IPS-20b (cell line): ENCODE results near the gene FGF11.

Experiments
- H3K27ac ChIP-seq: one replicate; pipeline ENCODE4 v1.5.1; 2013; ENCODE audit warnings: low read length
- H3K27me3 ChIP-seq: 2 replicates; pipeline ENCODE4 v1.6.1; 2013; ENCODE audit warnings: mild to moderate bottlenecking, low read length, inconsistent platforms; ENCODE audit not compliant: insufficient read depth
- H3K36me3 ChIP-seq: 2 replicates; pipeline ENCODE4 v1.6.1; 2013; ENCODE audit warnings: low read depth, mild to moderate bottlenecking, inconsistent platforms, low read length, moderate library complexity; ENCODE audit not compliant: insufficient read depth
- H3K4me1 ChIP-seq: 2 replicates; pipeline ENCODE4 v1.6.1; 2013; ENCODE audit warnings: mild to moderate bottlenecking, control low read depth, inconsistent platforms, low read length, moderate library complexity; ENCODE audit not compliant: insufficient read depth
- H3K4me3 ChIP-seq: 2 replicates; pipeline ENCODE4 v1.5.1; 2013; ENCODE audit warnings: mild to moderate bottlenecking, low read length, inconsistent platforms
- H3K9ac ChIP-seq: 2 replicates; pipeline ENCODE4 v1.6.1; 2013; ENCODE audit warnings: low read depth, mild to moderate bottlenecking, inconsistent platforms, low read length, moderate library complexity
- H3K9me3 ChIP-seq: 2 replicates; pipeline ENCODE4 v1.6.1; 2013; ENCODE audit warnings: mild to moderate bottlenecking, low read depth, low read length, inconsistent platforms; ENCODE audit not compliant: insufficient read depth

Gene FGF11

DNA sequence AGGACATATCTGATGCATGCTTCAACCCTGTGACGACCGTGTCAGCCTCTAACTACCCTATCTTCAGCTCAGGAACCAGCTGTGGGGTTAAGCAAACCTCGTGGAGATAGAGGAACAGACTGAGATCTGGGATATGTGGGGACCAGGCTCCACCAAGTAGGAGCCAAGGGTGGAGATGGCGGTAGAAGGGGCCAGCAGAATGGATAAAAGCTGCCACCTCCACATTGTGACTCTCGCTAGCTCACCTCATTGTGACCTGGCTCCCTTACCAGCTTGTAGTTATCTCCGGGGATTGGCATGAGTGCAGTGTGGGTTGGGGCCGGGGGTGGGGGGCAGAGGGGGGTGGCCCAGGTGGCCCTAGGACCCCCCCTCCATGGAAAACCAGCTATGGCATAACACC, 14.0 kb upstream of the FGF11 start, which contains the start of gene SPEM2:
SPEM2 (plus strand) TSS at position 301 of the 400 bp plus-strand sequence; CDS start at position 374, 73 bp downstream.
- Histone ChIP-seq H3K9me3 (no peaks in the 10 kb centered on the region), H3K27me3 (no peaks in the 10 kb centered on the region), H3K4me3 (no peak within 1 kb of the TSS)

GRCh38 chr17:7425756-7426155, 13.6 kb upstream of the FGF11 start:
- Histone ChIP-seq H3K27ac (no peak overlapping the region), H3K27me3 (no peaks in the 10 kb centered on the region), H3K36me3 (no peaks in the 10 kb centered on the region), H3K4me1 (no peaks in the 10 kb centered on the region), H3K4me3 (no peak overlapping the region), H3K9me3 (no peaks in the 10 kb centered on the region), H3K9ac (no peak overlapping the region)

More for the DNA sequence above, 14.0 kb upstream of the FGF11 start, which contains the start of gene SPEM2:
- no peaks in the 10 kb centered on the region for H3K36me3 ChIP-seq
- no peak within 1 kb of the TSS for H3K9ac ChIP-seq
- H3K27ac ChIP-seq = no peak within 1 kb of the TSS
- no peaks in the 10 kb centered on the region for H3K4me1 ChIP-seq

GRCh38 chr17:7426203-7426863, 13.0 kb upstream of the FGF11 start:
- Histone ChIP-seq H3K27me3 (no peaks in the 10 kb centered on the region), H3K4me1 (no peaks in the 10 kb centered on the region), H3K36me3 (no peaks in the 10 kb centered on the region), H3K27ac (no peak overlapping the region), H3K4me3 (no peak overlapping the region), H3K9ac (no peak overlapping the region), H3K9me3 (no peaks in the 10 kb centered on the region)

DNA sequence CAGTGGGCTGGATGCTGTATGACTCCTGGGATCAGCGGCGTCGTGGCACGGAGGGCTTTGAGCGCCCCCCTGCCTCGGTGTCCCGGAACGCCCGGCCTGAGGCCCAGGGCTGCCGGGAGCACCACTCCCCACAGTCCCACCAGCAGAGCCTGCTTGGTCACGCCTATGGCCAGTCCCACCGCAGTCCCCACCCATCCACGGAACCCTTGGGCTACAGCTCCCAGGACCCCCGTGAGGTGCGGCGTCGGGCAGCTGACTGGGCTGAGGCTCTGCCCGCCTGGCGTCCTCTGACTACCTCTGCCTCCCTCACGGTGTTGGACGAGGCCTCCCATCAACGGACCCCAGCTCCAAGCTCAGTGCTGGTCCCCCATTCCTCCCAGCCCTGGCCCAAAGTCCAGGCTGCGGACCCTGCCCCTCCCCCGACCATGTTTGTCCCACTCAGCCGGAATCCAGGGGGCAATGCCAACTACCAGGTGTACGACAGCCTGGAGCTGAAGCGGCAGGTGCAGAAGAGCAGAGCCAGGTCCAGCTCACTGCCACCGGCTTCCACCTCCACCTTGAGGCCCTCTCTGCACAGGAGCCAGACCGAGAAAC, 12.3 kb upstream of the FGF11 start:
- no peaks in the 10 kb centered on the region for H3K9me3 ChIP-seq
- H3K27me3 ChIP-seq = no peaks in the 10 kb centered on the region
- no peaks in the 10 kb centered on the region for H3K4me1 ChIP-seq
- H3K4me3 ChIP-seq = no peak overlapping the region
- H3K36me3 ChIP-seq = no peaks in the 10 kb centered on the region
- H3K9ac ChIP-seq = no peak overlapping the region
- H3K27ac ChIP-seq = no peak overlapping the region

GRCh38 chr17:7427549-7427948, 11.8 kb upstream of the FGF11 start:
- Histone ChIP-seq H3K4me1 (no peaks in the 10 kb centered on the region), H3K27me3 (no peaks in the 10 kb centered on the region), H3K36me3 (no peaks in the 10 kb centered on the region), H3K9me3 (no peaks in the 10 kb centered on the region), H3K27ac (no peak overlapping the region), H3K4me3 (no peak overlapping the region), H3K9ac (no peak overlapping the region)

DNA sequence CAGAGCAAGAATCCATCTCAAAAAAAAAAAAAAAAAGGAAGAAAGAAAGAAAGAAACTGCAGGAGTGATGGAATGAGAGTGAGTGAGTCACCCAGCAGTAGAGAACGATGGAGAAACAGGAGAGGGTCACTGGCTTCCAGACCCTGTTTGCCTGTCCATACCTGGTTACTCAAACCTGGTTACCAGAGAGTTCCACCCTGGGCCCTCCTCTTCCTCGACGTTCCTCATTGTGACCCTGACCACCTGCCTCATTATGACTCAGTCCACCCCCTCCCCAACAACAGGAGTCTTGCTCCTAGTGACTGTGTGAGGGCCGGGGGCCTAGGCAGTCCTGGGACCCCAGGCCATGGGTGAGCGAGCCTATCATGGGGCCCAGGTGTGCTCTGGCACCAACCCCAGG, 10.8 kb upstream of the FGF11 start, which contains the start of gene SPEM3:
SPEM3 (plus strand) TSS at position 301 of the 400 bp plus-strand sequence; CDS start at position 347, 46 bp downstream.
- Histone ChIP-seq H3K4me1 (no peaks in the 10 kb centered on the region), H3K9ac (no peak within 1 kb of the TSS), H3K4me3 (no peak within 1 kb of the TSS), H3K9me3 (no peaks in the 10 kb centered on the region), H3K36me3 (no peaks in the 10 kb centered on the region), H3K27ac (no peak within 1 kb of the TSS), H3K27me3 (no peaks in the 10 kb centered on the region)

DNA sequence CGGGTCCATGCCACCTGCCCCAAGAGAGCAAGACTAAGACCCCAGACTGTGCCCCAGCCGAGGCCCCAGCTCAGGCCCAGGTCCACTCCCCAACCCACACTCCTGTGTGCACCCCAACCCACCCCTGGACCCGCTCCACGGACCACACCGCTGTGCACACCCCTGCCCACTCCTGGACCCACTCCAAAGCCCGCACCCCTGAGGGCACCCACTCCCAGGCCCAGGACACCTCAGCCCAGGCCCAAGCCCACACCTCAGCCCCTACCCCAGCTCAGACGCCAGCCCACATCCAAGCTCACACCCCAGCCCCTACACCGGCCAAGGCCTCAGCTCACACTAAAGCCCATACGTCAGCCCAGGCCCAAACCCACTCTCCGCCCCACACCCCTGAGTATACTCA, 9.6 kb upstream of the FGF11 start:
- Histone ChIP-seq H3K36me3 (no peaks in the 10 kb centered on the region), H3K4me3 (no peak overlapping the region), H3K9me3 (no peaks in the 10 kb centered on the region), H3K9ac (no peak overlapping the region), H3K27me3 (no peaks in the 10 kb centered on the region), H3K4me1 (no peaks in the 10 kb centered on the region), H3K27ac (no peak overlapping the region)

- Histone ChIP-seq H3K4me1 (peaks cover under 1% of the 10 kb centered on the region; the same call in 1 of the 2 replicates), H3K27me3 (peaks cover 9% of the 10 kb centered on the region), H3K9me3 (no peaks in the 10 kb centered on the region), H3K4me3 (no peak overlapping the region), H3K27ac (no peak overlapping the region), H3K9ac (no peak overlapping the region), H3K36me3 (no peaks in the 10 kb centered on the region)
Observed at GRCh38 chr17:7431231-7431630, 8.1 kb upstream of the FGF11 start.

- Histone ChIP-seq H3K27ac (no peak overlapping the region), H3K9me3 (no peaks in the 10 kb centered on the region), H3K4me3 (no peak overlapping the region), H3K36me3 (no peaks in the 10 kb centered on the region), H3K9ac (no peak overlapping the region), H3K4me1 (peaks cover 3% of the 10 kb centered on the region; the same call in 1 of the 2 replicates), H3K27me3 (peaks cover 18% of the 10 kb centered on the region)
Observed at GRCh38 chr17:7432296-7432695, 7.0 kb upstream of the FGF11 start.

DNA sequence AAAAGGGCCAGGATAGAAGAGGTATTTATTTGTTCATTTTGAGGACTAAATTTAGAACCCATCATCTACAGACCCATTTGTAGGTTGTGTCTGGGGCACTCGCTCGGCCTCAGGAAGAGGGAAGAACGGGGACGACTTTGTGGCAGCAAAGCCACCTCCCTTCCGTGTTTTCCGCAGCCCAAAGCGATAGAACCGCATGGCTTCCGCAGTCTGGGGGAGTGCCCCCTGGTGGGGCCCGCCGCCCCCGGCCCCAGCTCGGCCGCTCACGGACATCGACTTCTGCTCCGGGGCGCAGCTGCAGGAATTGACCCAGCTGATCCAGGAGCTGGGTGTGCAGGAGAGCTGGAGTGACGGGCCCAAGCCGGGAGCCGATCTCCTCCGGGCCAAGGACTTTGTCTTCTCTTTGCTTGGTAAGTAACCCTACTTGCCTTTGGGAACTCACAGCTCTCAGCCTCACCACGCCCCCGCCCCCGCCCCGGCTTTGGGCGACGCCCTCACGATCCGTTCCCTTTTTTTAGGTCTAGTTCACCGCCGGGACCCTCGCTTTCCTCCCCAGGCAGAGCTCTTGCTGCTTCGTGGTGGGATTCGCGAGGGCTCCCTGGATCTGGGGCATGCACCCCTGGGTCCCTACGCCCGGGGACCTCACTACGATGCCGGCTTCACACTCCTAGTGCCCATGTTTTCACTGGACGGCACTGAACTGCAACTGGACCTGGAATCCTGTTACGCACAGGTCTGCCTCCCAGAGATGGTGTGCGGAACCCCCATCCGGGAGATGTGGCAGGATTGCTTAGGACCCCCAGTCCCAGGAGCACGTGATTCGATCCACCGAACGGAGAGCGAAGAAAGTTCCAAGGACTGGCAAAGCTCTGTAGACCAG, 3.4 kb upstream of the FGF11 start:
- peak overlapping the region; percentile 86 for H3K4me3 ChIP-seq
- H3K4me1 ChIP-seq = peaks cover 17% of the 10 kb centered on the region; the same call in 1 of the 2 replicates
- no peak overlapping the region for H3K27ac ChIP-seq
- no peaks in the 10 kb centered on the region for H3K36me3 ChIP-seq
- H3K9me3 ChIP-seq = no peaks in the 10 kb centered on the region
- peaks cover 44% of the 10 kb centered on the region for H3K27me3 ChIP-seq
- H3K9ac ChIP-seq = peak overlapping the region; percentile 63; the same call in 1 of the 2 replicates

DNA sequence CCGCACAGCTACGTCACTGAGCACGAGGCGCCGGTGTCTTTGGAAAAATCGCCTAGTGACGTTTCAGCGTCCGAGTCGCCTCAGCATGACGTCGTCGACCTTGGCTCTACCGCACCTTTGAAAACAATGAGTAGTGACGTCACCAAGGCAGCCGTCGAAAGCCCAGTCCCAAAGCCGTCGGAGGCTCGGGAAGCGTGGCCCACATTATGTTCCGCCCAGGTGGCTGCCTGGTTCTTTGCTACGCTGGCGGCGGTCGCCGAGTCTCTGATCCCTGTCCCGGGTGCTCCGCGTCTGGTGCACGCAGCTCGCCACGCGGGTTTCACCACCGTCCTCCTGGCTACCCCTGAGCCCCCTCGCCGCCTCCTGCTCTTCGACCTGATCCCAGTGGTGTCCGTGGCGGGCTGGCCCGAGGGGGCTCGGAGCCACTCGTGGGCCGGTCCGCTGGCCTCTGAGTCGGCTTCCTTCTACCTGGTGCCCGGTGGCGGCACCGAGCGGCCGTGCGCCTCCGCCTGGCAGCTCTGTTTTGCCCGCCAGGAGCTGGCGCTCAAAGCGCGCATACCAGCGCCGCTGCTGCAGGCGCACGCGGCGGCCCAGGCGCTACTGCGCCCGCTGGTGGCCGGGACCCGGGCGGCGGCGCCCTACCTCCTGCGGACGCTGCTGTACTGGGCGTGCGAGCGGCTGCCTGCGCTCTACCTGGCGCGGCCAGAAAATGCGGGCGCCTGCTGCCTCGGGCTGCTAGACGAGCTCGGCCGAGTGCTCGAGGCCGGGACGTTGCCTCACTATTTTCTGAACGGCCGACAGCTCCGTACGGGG, 2.5 kb upstream of the FGF11 start:
- Histone ChIP-seq H3K9me3 (no peaks in the 10 kb centered on the region), H3K9ac (peak overlapping the region; percentile 63; the same call in 1 of the 2 replicates), H3K4me1 (peaks cover 26% of the 10 kb centered on the region; the same call in 1 of the 2 replicates), H3K36me3 (no peaks in the 10 kb centered on the region), H3K27ac (no peak overlapping the region), H3K27me3 (peaks cover 49% of the 10 kb centered on the region), H3K4me3 (peak overlapping the region; percentile 86)
